Measurements from ENCODE around the gene HEY2.

Gene HEY2

DNA sequence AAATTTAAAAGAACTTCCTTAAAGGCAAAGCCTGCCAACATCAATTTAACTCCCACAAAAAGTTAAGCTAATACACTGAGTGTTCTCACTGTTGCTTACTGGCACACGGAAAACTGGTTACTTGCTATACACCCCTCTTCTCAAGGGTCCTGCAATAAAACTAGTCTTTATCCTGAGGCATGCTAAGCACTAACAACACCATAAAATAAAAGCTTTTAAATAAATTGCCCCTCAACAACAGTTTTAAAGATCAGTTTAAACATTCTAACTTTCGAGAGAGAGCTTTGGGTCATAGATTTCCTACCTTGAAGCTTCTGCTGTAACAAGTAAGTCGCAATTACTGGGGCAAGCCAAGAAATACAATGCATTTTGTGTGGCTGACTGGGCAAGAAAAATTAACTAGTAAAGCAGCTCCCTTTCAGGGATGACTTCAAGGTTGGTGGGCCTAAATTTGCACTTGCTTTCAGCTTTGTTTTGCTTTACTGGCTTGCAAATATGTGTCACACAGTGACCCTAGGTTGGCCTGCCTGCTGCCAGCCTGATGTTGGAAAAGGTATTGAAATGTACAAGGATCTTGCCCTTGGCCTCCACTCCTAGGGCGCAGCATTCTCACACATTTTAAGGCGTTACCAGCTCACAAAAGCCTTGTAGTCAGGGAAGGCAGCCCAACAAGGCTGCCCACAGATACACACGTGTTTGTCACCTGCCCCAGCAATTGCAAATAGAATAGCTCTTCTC lies 4.0 kb upstream of the HEY2 start:
- no peak for DNase-seq

GRCh38 chr6:125746019-125746414 lies 3.4 kb upstream of the HEY2 start:
- DNase-seq, result no peak

GRCh38 chr6:125746731-125747588 lies 2.5 kb upstream of the HEY2 start:
- peak; percentile 73 for DNase-seq

GRCh38 chr6:125747589-125748405 lies 1.6 kb upstream of the HEY2 start:
- no peak for DNase-seq

- no peak for DNase-seq
Measured at GRCh38 chr6:125748406-125749172, 843 bp upstream of the HEY2 start.

- DNase-seq, result no peak
Measured at GRCh38 chr6:125749865-125750691, 646 bp downstream of the HEY2 start.

GRCh38 chr6:125750692-125751333 lies 1.4 kb downstream of the HEY2 start:
- no peak for DNase-seq

DNA sequence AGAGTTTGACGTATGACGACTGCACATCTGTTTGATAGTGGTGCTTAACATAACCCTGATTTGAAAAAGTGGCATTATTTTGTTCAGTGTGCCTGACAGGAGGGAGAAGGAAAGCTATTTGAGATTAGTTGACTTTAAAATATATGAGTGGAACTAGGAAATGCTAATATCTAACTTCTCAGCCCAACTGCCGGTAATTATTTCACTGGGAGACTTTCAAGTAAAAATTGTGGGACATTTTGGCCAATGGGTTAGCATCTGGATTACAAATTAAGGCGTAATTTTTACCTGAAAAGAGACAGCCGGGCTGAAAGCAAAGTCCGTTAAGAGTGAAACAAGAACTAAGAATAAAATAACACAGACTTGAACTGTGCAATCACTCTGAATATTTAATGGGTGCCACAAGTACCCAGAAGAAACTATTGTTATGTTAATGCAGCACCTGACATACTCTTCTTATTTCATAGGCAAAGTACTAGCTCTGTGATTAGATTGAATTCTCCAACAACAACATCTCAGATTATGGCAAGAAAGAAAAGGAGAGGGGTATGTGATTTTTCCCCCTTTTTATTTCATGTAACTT lies 2.0 kb downstream of the HEY2 start:
- no peak for DNase-seq

DNA sequence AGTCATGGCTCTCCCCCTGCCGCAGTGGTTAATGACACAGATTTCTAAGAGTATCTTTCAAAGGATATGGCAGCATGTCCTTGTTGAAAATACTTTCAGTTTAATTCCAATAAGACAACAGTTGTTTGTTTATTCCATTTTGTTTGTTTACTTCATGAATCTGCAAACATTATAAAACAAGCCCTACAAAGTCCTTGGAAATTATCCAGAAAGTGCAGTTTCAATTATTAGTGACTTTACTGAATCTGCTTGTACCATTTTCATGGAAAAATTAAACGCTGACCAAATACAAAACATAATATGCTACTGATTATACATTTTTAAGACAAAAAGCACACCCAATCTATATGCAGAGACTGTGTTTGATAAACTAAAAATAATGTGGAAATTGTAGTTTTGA lies 3.3 kb downstream of the HEY2 start:
- DNase-seq, result no peak

- DNase-seq, result no peak
Measured at GRCh38 chr6:125753218-125753936, 3.9 kb downstream of the HEY2 start.

- DNase-seq, result no peak
Measured at GRCh38 chr6:125753937-125754259, 4.5 kb downstream of the HEY2 start.

- no peak for DNase-seq
Measured at GRCh38 chr6:125754566-125754965, 5.1 kb downstream of the HEY2 start.

GRCh38 chr6:125759184-125759902 lies 9.9 kb downstream of the HEY2 start:
- no peak for DNase-seq

DNA sequence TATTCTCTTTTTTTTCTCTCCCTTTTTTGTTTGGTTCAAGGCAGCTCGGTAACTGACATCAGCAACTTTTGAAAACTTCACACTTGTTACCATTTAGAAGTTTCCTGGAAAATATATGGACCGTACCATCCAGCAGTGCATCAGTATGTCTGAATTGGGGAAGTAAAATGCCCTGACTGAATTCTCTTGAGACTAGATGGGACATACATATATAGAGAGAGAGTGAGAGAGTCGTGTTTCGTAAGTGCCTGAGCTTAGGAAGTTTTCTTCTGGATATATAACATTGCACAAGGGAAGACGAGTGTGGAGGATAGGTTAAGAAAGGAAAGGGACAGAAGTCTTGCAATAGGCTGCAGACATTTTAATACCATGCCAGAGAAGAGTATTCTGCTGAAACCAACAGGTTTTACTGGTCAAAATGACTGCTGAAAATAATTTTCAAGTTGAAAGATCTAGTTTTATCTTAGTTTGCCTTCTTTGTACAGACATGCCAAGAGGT lies 10.6 kb downstream of the HEY2 start:
- no peak for DNase-seq

DNA sequence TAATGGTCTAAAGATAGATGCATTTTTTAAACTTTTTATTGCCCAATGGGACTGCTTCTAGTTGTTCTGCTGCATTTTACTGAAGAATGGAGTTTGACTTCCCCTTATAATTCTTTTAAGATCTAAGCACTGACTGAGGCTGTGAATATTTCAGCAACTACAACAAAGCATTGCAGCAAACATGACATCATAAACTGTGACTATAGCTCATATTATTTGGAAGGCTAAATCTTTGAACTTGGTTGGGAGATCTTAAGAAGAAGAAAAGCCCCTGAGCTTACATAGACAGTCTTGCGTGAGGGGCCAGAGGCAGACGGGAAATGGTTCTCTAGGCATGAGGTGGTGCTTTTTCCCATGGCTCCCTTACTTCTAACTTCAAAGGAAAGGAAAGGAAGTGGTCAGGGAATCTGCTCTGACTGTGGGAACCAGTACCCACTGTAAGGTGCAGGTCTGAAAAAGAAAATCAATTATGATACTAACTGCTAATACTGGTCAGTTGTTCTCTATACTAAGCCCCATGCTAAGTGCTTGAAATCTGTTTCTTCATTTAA lies 14.8 kb downstream of the HEY2 start:
- DNase-seq, result no peak

GRCh38 chr6:125765944-125766343 lies 16.5 kb downstream of the HEY2 start:
- no peak for DNase-seq

DNA sequence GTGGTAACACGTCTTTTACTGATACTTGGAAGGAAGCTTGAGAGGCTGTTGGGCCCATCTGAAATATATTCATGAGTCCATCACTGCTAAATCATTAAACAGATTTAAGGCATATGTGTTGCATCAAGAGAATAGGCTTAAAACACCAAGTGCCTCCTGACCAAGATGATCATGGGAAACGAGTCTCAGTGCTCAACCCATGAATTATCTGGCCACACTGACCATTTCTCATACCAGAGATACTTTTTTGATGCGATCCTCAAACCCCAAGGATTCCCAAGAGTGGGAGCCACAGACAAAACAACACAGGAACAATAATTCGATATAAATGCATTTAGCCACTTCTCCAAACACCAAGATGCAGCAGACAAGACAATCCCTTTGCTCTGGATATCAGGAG lies 17.2 kb downstream of the HEY2 start:
- DNase-seq, result no peak

GRCh38 chr6:125769147-125769783 lies 19.8 kb downstream of the HEY2 start:
- no peak for DNase-seq
